ENCODE data around the gene PSMG3.
A peak's percentile ranks its signal among the peaks of the same experiment; 100 is the strongest.

Gene PSMG3

GRCh38 chr7:1569833-1570632 is at the start of gene PSMG3:
Gene PSMG3, minus strand, starts transcription at chr7:1570032. Its CDS starts 693 bp downstream, at chr7:1569339.
- TF ChIP-seq ZNF274 (IDR thresholded peaks at IDR 0.05; ENCODE audit: low read depth, low read length), result no peak

GRCh38 chr7:1618475-1618874 is 48.6 kb upstream of the PSMG3 start:
- TF ChIP-seq ZNF274 (IDR thresholded peaks at IDR 0.05; ENCODE audit: low read depth, low read length), result no peak
- no peak overlapping the region for H3K4me3 ChIP-seq (ENCODE audit: low read length)

More at GRCh38 chr7:1569833-1570632, at the start of gene PSMG3:
- H3K4me3 ChIP-seq (ENCODE audit: low read length), result peak within 1 kb of the TSS; percentile 87

DNA sequence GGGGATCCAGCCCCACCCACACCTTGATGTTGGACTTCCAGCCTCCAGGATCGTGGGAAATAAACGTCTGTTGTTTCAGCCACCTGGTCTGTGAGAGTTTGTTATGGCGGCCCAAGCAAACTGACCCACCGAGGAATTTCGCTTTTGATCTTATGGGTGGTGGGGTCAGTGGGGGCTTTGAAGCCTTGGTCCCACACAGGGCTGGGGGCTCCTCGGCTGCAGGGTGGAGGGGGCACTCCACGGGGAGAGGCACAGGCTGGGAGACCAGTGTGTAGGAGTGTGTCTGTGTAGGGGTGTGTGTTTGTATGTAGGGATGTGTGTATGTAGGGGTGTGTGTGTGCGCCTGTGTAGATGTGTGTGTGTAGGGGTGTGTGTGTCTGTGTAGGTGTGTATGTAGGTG is 48.1 kb upstream of the PSMG3 start:
- no peak overlapping the region for H3K4me3 ChIP-seq (ENCODE audit: low read length)
- no peak for TF ChIP-seq ZNF274 (IDR thresholded peaks at IDR 0.05; ENCODE audit: low read depth, low read length)

GRCh38 chr7:1616741-1617140 is 46.9 kb upstream of the PSMG3 start:
- TF ChIP-seq ZNF274 (IDR thresholded peaks at IDR 0.05; ENCODE audit: low read depth, low read length), result no peak
- H3K4me3 ChIP-seq (ENCODE audit: low read length), result no peak overlapping the region

DNA sequence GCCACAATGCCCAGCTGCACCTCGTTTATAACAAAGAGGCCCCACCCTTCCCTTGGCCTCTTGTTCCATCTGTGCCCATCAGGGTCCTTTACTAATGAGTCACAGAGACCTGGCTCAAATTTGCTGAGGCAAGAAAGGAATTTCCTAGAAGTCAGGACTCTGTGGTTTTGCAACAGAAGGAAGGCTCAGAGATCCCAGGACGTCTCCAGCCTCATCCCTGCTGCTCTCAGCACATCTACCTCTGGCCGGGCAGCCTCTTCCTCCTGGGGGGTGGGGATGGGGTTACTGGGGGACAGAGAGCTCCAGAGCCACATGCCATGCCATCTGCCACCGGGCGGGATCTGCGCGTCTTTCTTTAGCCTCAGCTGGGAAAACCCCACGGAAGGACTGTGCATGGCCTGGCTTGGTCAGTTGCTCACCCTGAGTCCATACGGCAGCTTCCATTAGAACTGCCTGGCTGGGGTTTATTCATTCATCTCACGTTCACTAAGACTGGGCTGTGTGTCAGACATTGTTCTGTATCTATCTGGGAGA is 41.9 kb upstream of the PSMG3 start:
- TF ChIP-seq ZNF274 (IDR thresholded peaks at IDR 0.05; ENCODE audit: low read depth, low read length), result no peak
- no peak overlapping the region for H3K4me3 ChIP-seq (ENCODE audit: low read length)

GRCh38 chr7:1610678-1611302 is 41.0 kb upstream of the PSMG3 start:
- TF ChIP-seq ZNF274 (IDR thresholded peaks at IDR 0.05; ENCODE audit: low read depth, low read length), result no peak
- H3K4me3 ChIP-seq (ENCODE audit: low read length), result no peak overlapping the region

GRCh38 chr7:1610013-1610677 is 40.3 kb upstream of the PSMG3 start:
- no peak for TF ChIP-seq ZNF274 (IDR thresholded peaks at IDR 0.05; ENCODE audit: low read depth, low read length)
- no peak overlapping the region for H3K4me3 ChIP-seq (ENCODE audit: low read length)

DNA sequence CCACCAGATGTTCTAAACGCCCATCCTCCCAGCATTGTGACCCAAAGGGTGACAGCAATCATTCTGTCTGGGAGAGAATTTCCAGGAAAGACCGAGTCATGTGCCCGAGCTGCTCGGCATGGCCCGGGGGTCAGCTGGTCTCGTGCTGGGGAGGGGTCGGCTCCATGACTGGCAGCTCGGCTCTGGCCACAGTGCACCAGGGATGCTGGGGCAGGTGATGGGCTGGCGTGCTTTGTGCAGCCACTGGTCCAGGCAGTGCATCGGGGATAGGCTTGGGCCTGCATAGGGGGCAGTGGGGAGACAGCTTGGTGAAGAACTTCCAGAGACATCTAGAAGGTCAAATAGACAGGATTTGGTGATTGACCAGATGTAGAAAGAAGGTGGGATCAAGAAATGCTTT is 39.2 kb upstream of the PSMG3 start:
- TF ChIP-seq ZNF274 (IDR thresholded peaks at IDR 0.05; ENCODE audit: low read depth, low read length), result no peak
- no peak overlapping the region for H3K4me3 ChIP-seq (ENCODE audit: low read length)

DNA sequence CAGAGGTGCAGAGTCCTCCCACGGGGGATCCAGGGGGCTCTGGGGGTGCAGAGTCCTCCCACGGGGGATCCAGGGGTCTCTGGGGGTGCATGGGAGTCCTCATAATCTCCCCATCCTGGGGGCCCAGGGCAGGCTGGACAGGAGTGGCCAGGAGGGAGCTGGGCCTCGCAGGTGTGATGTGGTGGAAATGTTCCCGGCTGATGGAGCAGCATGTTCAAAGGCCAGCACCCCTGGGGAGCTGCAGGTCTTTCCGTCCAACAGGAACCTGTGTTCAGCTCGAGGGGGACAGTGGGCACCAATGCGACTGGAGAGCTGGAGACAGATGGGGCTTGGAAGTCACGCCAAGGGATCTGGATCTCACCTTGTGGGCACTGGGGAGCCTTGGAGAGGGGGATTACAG is 38.5 kb upstream of the PSMG3 start:
- no peak for TF ChIP-seq ZNF274 (IDR thresholded peaks at IDR 0.05; ENCODE audit: low read depth, low read length)

GRCh38 chr7:1607696-1608095 is 37.9 kb upstream of the PSMG3 start:
- H3K4me3 ChIP-seq (ENCODE audit: low read length), result no peak overlapping the region
- TF ChIP-seq ZNF274 (IDR thresholded peaks at IDR 0.05; ENCODE audit: low read depth, low read length), result no peak

More for the DNA sequence above, 38.5 kb upstream of the PSMG3 start:
- H3K4me3 ChIP-seq (ENCODE audit: low read length), result no peak overlapping the region

DNA sequence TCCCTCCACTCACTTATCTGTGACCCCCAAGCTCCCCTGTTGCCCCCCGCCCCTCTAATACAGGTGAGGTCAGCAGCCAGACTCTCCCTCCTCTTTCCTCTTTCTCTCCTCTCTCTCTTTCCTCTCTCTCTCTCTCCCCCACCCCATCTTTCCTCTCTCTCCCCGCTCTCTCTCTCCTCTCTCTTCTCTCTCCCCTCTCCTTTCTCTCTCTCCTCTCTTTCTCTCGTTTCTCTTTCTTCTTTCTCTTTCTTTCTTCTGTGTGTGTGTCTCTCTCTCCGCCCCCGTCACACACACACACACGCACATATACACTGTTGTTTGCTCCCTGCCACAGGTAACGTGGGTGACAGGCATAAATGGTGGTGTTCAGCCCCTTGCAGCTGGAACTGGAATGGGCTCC is 37.2 kb upstream of the PSMG3 start:
- no peak for TF ChIP-seq ZNF274 (IDR thresholded peaks at IDR 0.05; ENCODE audit: low read depth, low read length)
- H3K4me3 ChIP-seq (ENCODE audit: low read length), result no peak overlapping the region

DNA sequence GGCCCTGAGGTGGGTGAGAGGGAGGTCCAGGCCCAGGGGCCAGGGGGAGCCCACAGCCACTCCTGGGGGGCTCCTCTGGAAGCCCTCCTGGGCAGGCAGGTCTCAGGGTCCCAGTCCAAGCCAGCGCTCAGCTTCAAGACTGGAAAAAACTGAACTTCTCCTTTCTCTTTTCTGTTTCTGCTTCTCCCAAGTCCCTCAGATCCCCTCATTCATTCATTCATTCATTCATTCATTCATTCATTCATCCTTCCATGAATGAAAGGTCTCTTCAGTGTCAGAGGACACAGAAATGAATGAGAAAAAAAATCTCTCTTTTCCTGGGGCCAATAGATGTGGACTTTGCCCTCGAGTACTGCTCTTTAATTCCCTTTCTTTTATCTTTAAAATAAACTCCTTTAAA is 34.6 kb upstream of the PSMG3 start:
- TF ChIP-seq ZNF274 (IDR thresholded peaks at IDR 0.05; ENCODE audit: low read depth, low read length), result no peak
- no peak overlapping the region for H3K4me3 ChIP-seq (ENCODE audit: low read length)

GRCh38 chr7:1603346-1604225 is 33.8 kb upstream of the PSMG3 start:
- H3K4me3 ChIP-seq (ENCODE audit: low read length), result no peak overlapping the region

DNA sequence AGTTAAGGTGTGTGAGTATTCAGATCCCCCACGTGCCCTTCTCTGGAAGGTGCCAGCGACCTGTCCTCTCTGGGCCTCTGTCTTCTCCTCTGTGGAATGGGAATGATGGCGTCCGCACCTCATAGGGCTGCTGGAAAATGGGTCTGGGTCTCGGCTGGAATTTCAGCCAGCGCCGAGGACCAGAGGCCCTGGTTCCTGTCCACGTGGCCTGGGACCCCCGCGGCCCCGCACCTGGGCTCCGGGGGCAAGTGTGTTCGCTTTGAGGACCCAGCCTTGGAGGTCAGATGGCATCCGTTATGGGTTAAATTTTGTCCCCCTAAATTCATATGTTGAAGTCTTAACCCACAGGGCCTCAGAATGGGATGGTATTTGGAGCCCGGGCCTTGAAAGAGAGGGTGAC is 32.6 kb upstream of the PSMG3 start:
- H3K4me3 ChIP-seq (ENCODE audit: low read length), result no peak overlapping the region
- no peak for TF ChIP-seq ZNF274 (IDR thresholded peaks at IDR 0.05; ENCODE audit: low read depth, low read length)

More at GRCh38 chr7:1603346-1604225, 33.8 kb upstream of the PSMG3 start:
- no peak for TF ChIP-seq ZNF274 (IDR thresholded peaks at IDR 0.05; ENCODE audit: low read depth, low read length)
